Measurements from ENCODE around the gene BHLHE23.

DNA sequence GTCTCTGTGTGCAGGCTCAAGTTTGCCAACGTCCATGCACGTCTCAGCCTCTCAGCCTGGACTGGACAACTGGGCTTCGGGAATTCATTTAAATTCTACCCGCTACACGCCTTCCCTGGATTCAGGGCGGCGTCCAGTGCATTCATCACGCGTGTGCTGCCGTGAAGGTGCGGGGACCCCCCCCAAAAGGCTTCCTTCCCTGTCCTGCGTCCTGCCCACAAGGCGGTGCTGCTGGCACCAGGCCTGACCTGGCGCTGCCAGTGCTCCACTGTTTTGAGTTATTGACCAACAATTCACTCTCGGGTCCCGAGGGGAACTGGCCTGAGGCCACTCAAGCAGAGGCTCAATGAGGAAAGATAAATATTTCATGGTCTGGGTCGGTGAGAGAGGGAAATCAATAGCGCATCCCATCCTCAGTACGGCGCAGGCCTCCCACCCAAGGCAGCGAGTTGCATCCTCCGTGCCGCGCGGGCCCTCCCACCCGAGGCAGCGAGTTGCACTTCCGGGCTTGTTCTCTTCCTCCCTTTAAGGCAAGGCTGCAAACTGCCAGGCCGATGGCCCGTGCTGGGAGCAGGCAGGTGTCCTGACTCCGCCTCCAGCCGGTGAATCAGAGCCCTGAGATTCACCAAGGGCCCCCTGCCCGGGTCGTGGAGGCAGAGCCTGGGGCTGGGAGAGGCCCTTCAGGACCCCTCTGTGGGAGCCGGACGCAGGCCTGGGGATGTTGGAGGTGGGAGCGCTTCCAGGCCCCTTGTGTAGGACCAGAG lies 22.8 kb upstream of the BHLHE23 start:
- TF ChIP-seq, protein P1, sequence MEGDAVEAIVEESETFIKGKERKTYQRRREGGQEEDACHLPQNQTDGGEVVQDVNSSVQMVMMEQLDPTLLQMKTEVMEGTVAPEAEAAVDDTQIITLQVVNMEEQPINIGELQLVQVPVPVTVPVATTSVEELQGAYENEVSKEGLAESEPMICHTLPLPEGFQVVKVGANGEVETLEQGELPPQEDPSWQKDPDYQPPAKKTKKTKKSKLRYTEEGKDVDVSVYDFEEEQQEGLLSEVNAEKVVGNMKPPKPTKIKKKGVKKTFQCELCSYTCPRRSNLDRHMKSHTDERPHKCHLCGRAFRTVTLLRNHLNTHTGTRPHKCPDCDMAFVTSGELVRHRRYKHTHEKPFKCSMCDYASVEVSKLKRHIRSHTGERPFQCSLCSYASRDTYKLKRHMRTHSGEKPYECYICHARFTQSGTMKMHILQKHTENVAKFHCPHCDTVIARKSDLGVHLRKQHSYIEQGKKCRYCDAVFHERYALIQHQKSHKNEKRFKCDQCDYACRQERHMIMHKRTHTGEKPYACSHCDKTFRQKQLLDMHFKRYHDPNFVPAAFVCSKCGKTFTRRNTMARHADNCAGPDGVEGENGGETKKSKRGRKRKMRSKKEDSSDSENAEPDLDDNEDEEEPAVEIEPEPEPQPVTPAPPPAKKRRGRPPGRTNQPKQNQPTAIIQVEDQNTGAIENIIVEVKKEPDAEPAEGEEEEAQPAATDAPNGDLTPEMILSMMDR (conservative IDR thresholded peaks at IDR 0.05; ENCODE audit: low read length), result no peak
- TF ChIP-seq EZH2phosphoT487 (IDR thresholded peaks at IDR 0.05; ENCODE audit: borderline replicate concordance, low read depth, low read length), result no peak

All from OCI-LY7 (cell line).